ENCODE measurements around the gene HTRA2.

The HTRA2 gene

GRCh38 chr2:74532222-74532621, 2.5 kb downstream of the HTRA2 start:
- H3K27ac ChIP-seq, result peak overlapping the region; percentile 89; the same call in 1 of the 2 replicates

GRCh38 chr2:74533464-74533863, 3.7 kb downstream of the HTRA2 start:
- no peak overlapping the region for H3K27ac ChIP-seq
- TF ChIP-seq ZFX (IDR thresholded peaks at IDR 0.05; ENCODE audit: borderline replicate concordance) (no peak), CTCF (IDR thresholded peaks at IDR 0.05) (no peak)

More at GRCh38 chr2:74532222-74532621, 2.5 kb downstream of the HTRA2 start:
- no peak for TF ChIP-seq ZFX (IDR thresholded peaks at IDR 0.05; ENCODE audit: borderline replicate concordance)
- peak; percentile 53 for TF ChIP-seq CTCF (IDR thresholded peaks at IDR 0.05)

GRCh38 chr2:74534411-74534810, 4.7 kb downstream of the HTRA2 start:
- no peak overlapping the region for H3K27ac ChIP-seq
- TF ChIP-seq ZFX (IDR thresholded peaks at IDR 0.05; ENCODE audit: borderline replicate concordance) (no peak), CTCF (IDR thresholded peaks at IDR 0.05) (no peak)

- TF ChIP-seq ZFX (IDR thresholded peaks at IDR 0.05; ENCODE audit: borderline replicate concordance) (no peak), CTCF (IDR thresholded peaks at IDR 0.05) (no peak)
- H3K27ac ChIP-seq, result no peak overlapping the region
Observed at GRCh38 chr2:74535440-74535965, 5.8 kb downstream of the HTRA2 start.

GRCh38 chr2:74536166-74536950, 6.6 kb downstream of the HTRA2 start:
- no peak overlapping the region for H3K27ac ChIP-seq
- TF ChIP-seq CTCF (IDR thresholded peaks at IDR 0.05), result no peak
- no peak for TF ChIP-seq ZFX (IDR thresholded peaks at IDR 0.05; ENCODE audit: borderline replicate concordance)

- no peak overlapping the region for H3K27ac ChIP-seq
- TF ChIP-seq CTCF (IDR thresholded peaks at IDR 0.05) (no peak), ZFX (IDR thresholded peaks at IDR 0.05; ENCODE audit: borderline replicate concordance) (no peak)
Observed at GRCh38 chr2:74537140-74537539, 7.4 kb downstream of the HTRA2 start.

GRCh38 chr2:74538881-74539339, 9.2 kb downstream of the HTRA2 start:
- H3K27ac ChIP-seq, result no peak overlapping the region
- TF ChIP-seq ZFX (IDR thresholded peaks at IDR 0.05; ENCODE audit: borderline replicate concordance), result no peak
- TF ChIP-seq CTCF (IDR thresholded peaks at IDR 0.05), result no peak
